Measurements from ENCODE around the gene ZNF410. TPM values are rescaled to one million over a fixed set of nuclear protein-coding genes. Genes with fewer than 3 reads are reported as not detected.

Gene ZNF410
- total and polyA plus RNA-seq, 2 donors (not counting 3 experiments of a cell fraction or from before 2014, with no cell fraction given): 21.8 to 45.0 TPM

DNA sequence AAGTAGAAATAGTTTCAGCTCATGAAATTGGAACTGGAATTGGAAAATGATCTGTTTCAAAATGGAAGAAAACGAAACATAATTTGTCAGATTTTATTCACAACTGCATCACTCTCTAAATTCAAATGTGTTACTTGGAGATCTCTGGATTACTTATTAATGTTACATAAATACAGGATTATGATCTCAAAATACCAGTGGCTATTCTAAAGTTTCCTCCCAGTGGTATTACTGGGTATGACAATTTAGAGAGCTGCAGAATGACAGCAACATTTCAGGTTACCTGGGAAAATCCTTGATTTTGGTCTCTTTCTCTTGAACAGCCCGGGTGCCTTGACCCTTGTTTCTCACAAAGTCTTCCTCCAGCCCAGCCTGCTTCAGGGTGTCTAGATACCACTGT, 49.0 kb downstream of the ZNF410 start:
- no peak for TF ChIP-seq EZH2 (IDR thresholded peaks at IDR 0.05; ENCODE audit: borderline replicate concordance, low read depth, low read length, severe bottlenecking)
- TF ChIP-seq, protein P1, sequence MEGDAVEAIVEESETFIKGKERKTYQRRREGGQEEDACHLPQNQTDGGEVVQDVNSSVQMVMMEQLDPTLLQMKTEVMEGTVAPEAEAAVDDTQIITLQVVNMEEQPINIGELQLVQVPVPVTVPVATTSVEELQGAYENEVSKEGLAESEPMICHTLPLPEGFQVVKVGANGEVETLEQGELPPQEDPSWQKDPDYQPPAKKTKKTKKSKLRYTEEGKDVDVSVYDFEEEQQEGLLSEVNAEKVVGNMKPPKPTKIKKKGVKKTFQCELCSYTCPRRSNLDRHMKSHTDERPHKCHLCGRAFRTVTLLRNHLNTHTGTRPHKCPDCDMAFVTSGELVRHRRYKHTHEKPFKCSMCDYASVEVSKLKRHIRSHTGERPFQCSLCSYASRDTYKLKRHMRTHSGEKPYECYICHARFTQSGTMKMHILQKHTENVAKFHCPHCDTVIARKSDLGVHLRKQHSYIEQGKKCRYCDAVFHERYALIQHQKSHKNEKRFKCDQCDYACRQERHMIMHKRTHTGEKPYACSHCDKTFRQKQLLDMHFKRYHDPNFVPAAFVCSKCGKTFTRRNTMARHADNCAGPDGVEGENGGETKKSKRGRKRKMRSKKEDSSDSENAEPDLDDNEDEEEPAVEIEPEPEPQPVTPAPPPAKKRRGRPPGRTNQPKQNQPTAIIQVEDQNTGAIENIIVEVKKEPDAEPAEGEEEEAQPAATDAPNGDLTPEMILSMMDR (IDR thresholded peaks at IDR 0.05; ENCODE audit: extremely low read depth in 1 of 2, insufficient read depth in 1 of 2, low read depth in 1 of 2, low read length in 2 of 2): peak in 1 of 2 donors; percentile 26
- FAIRE-seq: peak; percentile 67
- Histone ChIP-seq H3K27me3 (ENCODE audit: control insufficient read depth in 2 of 2, insufficient read depth in 2 of 2, low read length in 2 of 2) (no peaks in the 10 kb centered on the region), H4K20me1 (replicated peaks; ENCODE audit: control insufficient read depth, extremely low read depth, insufficient read depth, low read length) (no peaks in the 10 kb centered on the region), H3K9me3 (replicated peaks; ENCODE audit: control insufficient read depth, insufficient read depth, low read length) (no peaks in the 10 kb centered on the region), H3K4me1 (ENCODE audit: control insufficient read depth, extremely low read depth, insufficient read depth, low read length) (no peaks in the 10 kb centered on the region), H3K9me1 (replicated peaks; ENCODE audit: control insufficient read depth, extremely low read depth, insufficient read depth, low read length) (no peaks in the 10 kb centered on the region), H3K27ac (ENCODE audit: insufficient read depth, low read depth, low read length) (no peak overlapping the region), H3K79me2 (ENCODE audit: control insufficient read depth, insufficient read depth, low read length) (no peaks in the 10 kb centered on the region), H3K4me2 (ENCODE audit: insufficient read depth, low read length) (no peak overlapping the region), H3K9ac (replicated peaks; ENCODE audit: extremely low read depth, insufficient read depth, low read length) (no peak overlapping the region), H3K4me3 (replicated peaks in 1 of 3; ENCODE audit: insufficient read depth in 1 of 3, low read depth in 1 of 3, low read length in 3 of 3) (no peak overlapping the region), H3K36me3 (ENCODE audit: control insufficient read depth in 2 of 2, extremely low read depth in 1 of 2, insufficient read depth in 2 of 2, low read length in 2 of 2) (peaks cover 15 to 16% of the 10 kb centered on the region in 2 experiments), H2AFZ (ENCODE audit: low read depth, low read length) (no peak overlapping the region)
- peak; percentile 30 for DNase-seq (ENCODE audit: low read depth, low spot score)
- CTCF ChIA-PET: interaction anchor here (0.9 to 2.1 kb wide), 12 partner anchors 10 to 301 kb away, joined by 3 to 20 read pairs (median 4); partner anchors contain the start of genes COQ6, FAM161B and PTGR2
- BruUV-seq (replicated peaks): no TSS peak
- POLR2A ChIA-PET: no interaction called here
- dilution Hi-C loops (cut with MboI; ENCODE audit: extremely low pct_ligation_motif_present, low sequenced_read_pairs) (no loop called here), intact Hi-C loops (cut with micrococcal nuclease) (no loop called here)

DNA sequence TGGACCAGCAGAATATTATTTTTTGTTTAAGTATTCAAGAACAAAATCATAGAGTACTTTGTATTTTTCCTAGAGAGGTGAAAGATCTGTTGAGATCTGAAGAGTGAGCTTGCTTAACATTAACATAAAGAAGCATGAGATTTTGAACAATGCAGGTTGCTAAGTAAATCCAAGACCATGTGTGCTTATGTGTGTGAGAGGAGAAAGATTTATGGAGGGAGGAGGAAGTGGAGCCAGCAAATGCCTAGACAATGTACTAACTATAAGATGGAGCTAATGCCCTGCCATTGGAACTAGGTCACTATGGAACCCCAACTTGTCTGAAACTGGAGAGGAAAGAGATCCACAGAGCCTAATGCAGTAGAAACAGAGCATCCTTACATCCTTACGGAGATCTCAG, 49.9 kb downstream of the ZNF410 start:
- Histone ChIP-seq H3K27me3 (ENCODE audit: control insufficient read depth in 2 of 2, insufficient read depth in 2 of 2, low read length in 2 of 2) (no peaks in the 10 kb centered on the region), H3K4me1 (ENCODE audit: control insufficient read depth, extremely low read depth, insufficient read depth, low read length) (no peaks in the 10 kb centered on the region), H3K9me1 (replicated peaks; ENCODE audit: control insufficient read depth, extremely low read depth, insufficient read depth, low read length) (no peaks in the 10 kb centered on the region), H3K9ac (replicated peaks; ENCODE audit: extremely low read depth, insufficient read depth, low read length) (no peak overlapping the region), H3K9me3 (replicated peaks; ENCODE audit: control insufficient read depth, insufficient read depth, low read length) (no peaks in the 10 kb centered on the region), H3K4me3 (replicated peaks in 1 of 3; ENCODE audit: insufficient read depth in 1 of 3, low read depth in 1 of 3, low read length in 3 of 3) (no peak overlapping the region), H3K27ac (ENCODE audit: insufficient read depth, low read depth, low read length) (no peak overlapping the region), H3K79me2 (ENCODE audit: control insufficient read depth, insufficient read depth, low read length) (no peaks in the 10 kb centered on the region), H2AFZ (ENCODE audit: low read depth, low read length) (no peak overlapping the region), H3K4me2 (ENCODE audit: insufficient read depth, low read length) (no peak overlapping the region), H4K20me1 (replicated peaks; ENCODE audit: control insufficient read depth, extremely low read depth, insufficient read depth, low read length) (no peaks in the 10 kb centered on the region), H3K36me3 (ENCODE audit: control insufficient read depth in 2 of 2, extremely low read depth in 1 of 2, insufficient read depth in 2 of 2, low read length in 2 of 2) (peaks cover 11 to 12% of the 10 kb centered on the region in 2 experiments)
- TF ChIP-seq POLR2AphosphoS5 (IDR thresholded peaks at IDR 0.05; ENCODE audit: insufficient read depth, low read depth, low read length) (no peak), FOS (IDR thresholded peaks at IDR 0.05; ENCODE audit: borderline replicate concordance, insufficient read depth, low read length) (no peak), EZH2 (IDR thresholded peaks at IDR 0.05; ENCODE audit: borderline replicate concordance, low read depth, low read length, severe bottlenecking) (no peak), GATA2 (IDR thresholded peaks at IDR 0.05; ENCODE audit: insufficient read depth, insufficient read length, low read depth, low read length) (no peak), MYC (IDR thresholded peaks at IDR 0.05; ENCODE audit: low read depth, low read length) (no peak), MAX (IDR thresholded peaks at IDR 0.05; ENCODE audit: insufficient read depth, insufficient read length) (no peak), JUN (IDR thresholded peaks at IDR 0.05; ENCODE audit: borderline replicate concordance, insufficient read depth, insufficient read length, low read depth) (no peak), POLR2A (IDR thresholded peaks at IDR 0.05; ENCODE audit: low read depth, low read length) (no peak)
- TF ChIP-seq, protein P1 (IDR thresholded peaks at IDR 0.05; ENCODE audit: extremely low read depth in 1 of 2, insufficient read depth in 1 of 2, low read depth in 1 of 2, low read length in 2 of 2): no peak
- dilution Hi-C loops (cut with MboI; ENCODE audit: extremely low pct_ligation_motif_present, low sequenced_read_pairs): no loop called here
- POLR2A ChIA-PET: no interaction called here
- CTCF ChIA-PET: interaction anchor here (0.6 to 2.1 kb wide), 12 partner anchors 9 to 358 kb away, joined by 3 to 20 read pairs (median 4); partner anchors contain the start of gene PTGR2
- FAIRE-seq (no peak), DNase-seq (ENCODE audit: low read depth, low spot score) (no peak)
- intact Hi-C loops (cut with micrococcal nuclease): no loop called here
- no TSS peak for BruUV-seq (replicated peaks)

All from endothelial cell of umbilical vein (primary cell).